IMR-90 (cell line): Measurements from ENCODE around the gene NXF1. TPM values are rescaled to one million over a fixed set of nuclear protein-coding genes. Genes with fewer than 3 reads are reported as not detected.
A peak's percentile ranks its signal among the peaks of the same experiment; 100 is the strongest.

ENCODE experiments used
- ATAC-seq: fragments of 200-7000 bp; cut with Tn5 transposase; 2 replicates; pipeline ENCODE4 v1.9.1; 2020; ENCODE audit warnings: low read depth, mild to moderate bottlenecking, moderate library complexity
- BruUV-seq: library from RNA; stranded (reverse); fragments of 400-500 nt; replicated peaks from 2 replicates; lab custom pipeline; 2021; lab: Mats Ljungman, UMichigan
- CTCF ChIA-PET: fragments of 300-600 bp; formaldehyde crosslinking; extraction: SDS; loops from one replicate; lab custom pipeline; 2021; ENCODE audit warnings: antibody characterized with exemption; lab: Yijun Ruan, JAX
- POLR2A ChIA-PET: fragments of 300-600 bp; sonication (Branson Sonifier 250); formaldehyde crosslinking; loops from one replicate; lab custom pipeline; 2022; ENCODE audit warnings: antibody characterized with exemption; ENCODE audit not compliant: unreplicated experiment; lab: Charles Lee
- DNase-seq: peaks from one replicate; pipeline ENCODE4 v3.0.0; 2013
- H2AFZ ChIP-seq: replicated peaks from 2 replicates; pipeline ENCODE3; 2013; ENCODE audit warnings: low read length, mild to moderate bottlenecking; ENCODE audit not compliant: poor library complexity
- H2AK5ac ChIP-seq: 2 replicates; pipeline ENCODE4 v1.6.1; 2013; ENCODE audit warnings: low read depth, low read length, inconsistent platforms
- H2AK9ac ChIP-seq: replicated peaks from 2 replicates; pipeline ENCODE3; 2013; ENCODE audit warnings: mild to moderate bottlenecking, low read depth, low read length, moderate library complexity; ENCODE audit not compliant: poor library complexity
- H2BK120ac ChIP-seq: 2 replicates; pipeline ENCODE4 v1.6.1; 2013; ENCODE audit warnings: low read depth, low read length, inconsistent platforms
- H2BK15ac ChIP-seq: 3 replicates; pipeline ENCODE4 v1.6.1; 2013; ENCODE audit warnings: low read depth, low read length, inconsistent platforms
- H2BK20ac ChIP-seq: 2 replicates; pipeline ENCODE4 v1.6.1; 2013; ENCODE audit warnings: low read depth, mild to moderate bottlenecking, inconsistent platforms, low read length, moderate library complexity
- H2BK5ac ChIP-seq: 2 replicates; pipeline ENCODE4 v1.6.1; 2013; ENCODE audit warnings: mild to moderate bottlenecking, low read depth, low read length, inconsistent platforms; ENCODE audit not compliant: poor library complexity, severe bottlenecking
- H3K14ac ChIP-seq: replicated peaks from 2 replicates; pipeline ENCODE4 v1.6.1; 2013; ENCODE audit warnings: low read depth, low read length, inconsistent platforms
- H3K18ac ChIP-seq: 2 replicates; pipeline ENCODE4 v1.6.1; 2013; ENCODE audit warnings: low read depth, low read length, control low read depth
- H3K23ac ChIP-seq: 2 replicates; pipeline ENCODE4 v1.6.1; 2013; ENCODE audit warnings: low read depth, low read length, inconsistent platforms
- H3K27ac ChIP-seq: 2 replicates; pipeline ENCODE4 v1.5.1; 2013; ENCODE audit warnings: mild to moderate bottlenecking, control low read depth, low read length; ENCODE audit not compliant: insufficient read depth
- H3K27me3 ChIP-seq: 2 replicates; pipeline ENCODE4 v1.6.1; 2013; ENCODE audit warnings: low read length; ENCODE audit not compliant: control insufficient read depth, insufficient read depth
- H3K36me3 ChIP-seq: 2 replicates; pipeline ENCODE4 v1.6.1; 2013; ENCODE audit warnings: low read length, mixed read lengths; ENCODE audit not compliant: control insufficient read depth, insufficient read depth
- H3K4ac ChIP-seq: 2 replicates; pipeline ENCODE4 v1.6.1; 2013; ENCODE audit warnings: low read depth, low read length, inconsistent platforms
- H3K4me1 ChIP-seq: 2 replicates; pipeline ENCODE4 v1.6.1; 2013; ENCODE audit warnings: low read length, mixed read lengths; ENCODE audit not compliant: control insufficient read depth, insufficient read depth
- H3K4me2 ChIP-seq: 2 replicates; pipeline ENCODE4 v1.6.1; 2013; ENCODE audit warnings: low read depth, mild to moderate bottlenecking, control low read depth, low read length, moderate library complexity
- H3K4me3 ChIP-seq: 2 replicates; pipeline ENCODE4 v1.5.1; 2013; ENCODE audit warnings: low read depth, mild to moderate bottlenecking, control low read depth, low read length, moderate library complexity; ENCODE audit not compliant: insufficient read depth
- H3K56ac ChIP-seq: 2 replicates; pipeline ENCODE4 v1.6.1; 2013; ENCODE audit warnings: low read length, inconsistent platforms; ENCODE audit not compliant: insufficient read depth; ENCODE audit errors: extremely low read depth
- H3K79me1 ChIP-seq, 2 experiments: 2 replicates each; pipeline ENCODE4 v1.6.1; 2013; ENCODE audit warnings: low read length in 2 of 2, inconsistent platforms in 1 of 2, low read depth in 1 of 2
- H3K9ac ChIP-seq: 2 replicates; pipeline ENCODE4 v1.6.1; 2013; ENCODE audit warnings: low read depth, low read length, control low read depth
- H3K9me1 ChIP-seq: 2 replicates; pipeline ENCODE4 v1.6.1; 2013; ENCODE audit warnings: low read length, inconsistent platforms; ENCODE audit not compliant: insufficient read depth
- H3K9me3 ChIP-seq: 2 replicates; pipeline ENCODE4 v1.6.1; 2013; ENCODE audit warnings: low read length; ENCODE audit not compliant: control insufficient read depth, insufficient read depth
- H4K20me1 ChIP-seq: 2 replicates; pipeline ENCODE4 v1.6.1; 2013; ENCODE audit warnings: low read length, inconsistent platforms; ENCODE audit not compliant: insufficient read depth
- H4K5ac ChIP-seq: 2 replicates; pipeline ENCODE4 v1.6.1; 2013; ENCODE audit warnings: mild to moderate bottlenecking, low read depth, low read length, control low read depth
- H4K8ac ChIP-seq, 2 experiments: 2 replicates each; pipeline ENCODE4 v1.6.1; 2013; ENCODE audit warnings: low read depth in 2 of 2, low read length in 2 of 2, control low read depth in 1 of 2, inconsistent platforms in 1 of 2
- H4K91ac ChIP-seq: 2 replicates; pipeline ENCODE4 v1.6.1; 2013; ENCODE audit warnings: low read depth, low read length, inconsistent platforms; ENCODE audit not compliant: insufficient read depth
- CEBPB ChIP-seq: IDR thresholded peaks from 2 replicates; pipeline ENCODE4 v1.6.1; 2012; ENCODE audit warnings: low read depth, low read length, improper control_type of control experiment
- MAZ ChIP-seq: IDR thresholded peaks from 2 replicates; pipeline ENCODE4 v1.6.1; 2012; ENCODE audit warnings: low read depth, mild to moderate bottlenecking, low read length, improper control_type of control experiment, moderate library complexity, borderline replicate concordance
- RAD21 ChIP-seq: IDR thresholded peaks from 2 replicates; pipeline ENCODE4 v1.6.1; 2012; ENCODE audit warnings: low read length, improper control_type of control experiment
- USF2 ChIP-seq: fragments of 150-350 bp; IDR thresholded peaks from 2 replicates; pipeline ENCODE4 v1.6.1; 2017; ENCODE audit warnings: mild to moderate bottlenecking, antibody characterized with exemption, low read length, low read depth
- WGBS, 2 experiments: methylation state at CpG; one replicate each; pipeline versions ENCODE4 v1.1.5 to v1.1.7; 2013; ENCODE audit warnings: missing lambda C conversion rate in 2 of 2; ENCODE audit not compliant: insufficient read length in 1 of 2; ENCODE audit errors: extremely low coverage in 2 of 2; 5-methylcytosine and 5-hydroxymethylcytosine counted together
- dilution Hi-C: fragments of 300-500 bp; cut with HindIII; formaldehyde crosslinking; loops from one replicate; pipeline ENCODE4 v1.14.3; 2018; ENCODE audit warnings: low sequenced_read_pairs; ENCODE audit not compliant: unreplicated experiment
- in situ Hi-C: fragments of 300-500 bp; cut with MboI; formaldehyde crosslinking; loops from 3 replicates; pipeline ENCODE4 v1.14.3; 2019; ENCODE audit warnings: low sequenced_read_pairs, inconsistent platforms, mixed read lengths
- intact Hi-C: fragments of 100-400 bp; cut with micrococcal nuclease; formaldehyde crosslinking; loops from 2 replicates; pipeline ENCODE4 v1.10.0; 2022
- polyA plus RNA-seq, 3 experiments: library from polyadenylated mRNA; depleted of rRNA; stranded (reverse); fragments of >200 nt; gene quantifications; 2 replicates each; pipeline ENCODE4 v1.2.3, GENCODE V29; 2012; ENCODE audit warnings: low replicate concordance in 1 of 3
- total RNA-seq: library from RNA; depleted of rRNA; stranded (reverse); fragments of >200 nt; gene quantifications from 2 replicates; pipeline ENCODE4 v1.2.3, GENCODE V29; 2012

The NXF1 gene
- total and polyA plus RNA-seq, 2 of the 4 experiments (the other 2 are of a cell fraction): 26.3 to 97.4 TPM

GRCh38 chr11:62842171-62842741, 37.0 kb upstream of the NXF1 start:
- POLR2A ChIA-PET: interaction anchor here (0.6 to 1.5 kb wide), 4 partner anchors 10 to 142 kb away, joined by 3 to 16 read pairs (median 4); partner anchors contain the start of genes STX5 and TEX54
- Histone ChIP-seq H3K9ac (peak overlapping the region; percentile 86), H3K4ac (peak overlapping the region; percentile 91), H4K91ac (peak overlapping the region; percentile 94), H3K27ac (peak overlapping the region; percentile 97), H2BK120ac (peak overlapping the region; percentile 80), H3K4me2 (peak overlapping the region; percentile 81), H3K4me3 (peak overlapping the region; percentile 26), H3K27me3 (no peaks in the 10 kb centered on the region), H2BK20ac (peak overlapping the region; percentile 77; the same call in 1 of the 2 replicates), H3K9me1 (no peaks in the 10 kb centered on the region), H3K18ac (peak overlapping the region; percentile 87), H3K9me3 (no peaks in the 10 kb centered on the region), H2AK5ac (peak overlapping the region; percentile 96), H3K23ac (peak overlapping the region; percentile 92), H4K5ac (peak overlapping the region; percentile 97), H3K79me1 (peaks cover 5 to 16% of the 10 kb centered on the region in 2 experiments; a peak in 1 of 4 replicates), H3K14ac (peak overlapping the region; percentile 92), H2AK9ac (peak overlapping the region; percentile 70), H2AFZ (peak overlapping the region; percentile 84), H3K4me1 (peaks cover 8% of the 10 kb centered on the region), H3K36me3 (no peaks in the 10 kb centered on the region; the same call in 1 of the 2 replicates), H2BK15ac (peak overlapping the region; percentile 93; the same call in 1 of the 3 replicates), H4K8ac (peak overlapping the region; percentile 98 to 99), H4K20me1 (no peaks in the 10 kb centered on the region; the same call in none of the 2 replicates), H3K56ac (peak overlapping the region; percentile 96), H2BK5ac (peak overlapping the region; percentile 98)
- dilution Hi-C loops: no loop called here
- 10% methylated on average over 11 of the region's 30 CpGs; no CpG with 5 or more reads in 1 of the 2 experiments for WGBS, 2 experiments
- TF ChIP-seq CEBPB: no peak
- no peak for TF ChIP-seq USF2
- TF ChIP-seq RAD21: no peak
- no peak for TF ChIP-seq MAZ
- no TSS peak for BruUV-seq
- in situ Hi-C loops: no loop called here
- CTCF ChIA-PET: interaction anchor here (0.7 kb wide), 1 partner anchor 13 kb away, joined by 3 read pairs; no protein-coding TSS in a partner anchor
- peak; percentile 1; the same call in 1 of the 2 replicates for ATAC-seq
- no peak for DNase-seq
- intact Hi-C loops: no loop called here
